SKM-1 treated with dmso at 0.1 percent for 144 hours (cell line): ENCODE results near the gene ATP5MK.
"Not testable (repeated sequence)": the region's sequence is repeated elsewhere in the genome, so short reads cannot be mapped to it uniquely, and the experiment has no call there.

Experiments
- DNase-seq: peaks from one replicate; lab custom pipeline; 2025; ENCODE audit not compliant: unreplicated experiment; lab: John Stamatoyannopoulos, UW

The ATP5MK gene

GRCh38 chr10:103397191-103397825, 1.0 kb upstream of the ATP5MK start:
- no peak for DNase-seq

GRCh38 chr10:103396789-103397087, 463 bp upstream of the ATP5MK start:
- no peak for DNase-seq

GRCh38 chr10:103395754-103396066, 565 bp downstream of the ATP5MK start:
- no peak for DNase-seq

GRCh38 chr10:103394180-103394579, 2.1 kb downstream of the ATP5MK start:
- no peak for DNase-seq

- DNase-seq: no peak
Observed at GRCh38 chr10:103382769-103383168, 13.5 kb downstream of the ATP5MK start.

- no peak for DNase-seq
Observed at GRCh38 chr10:103374263-103374662, 22.0 kb downstream of the ATP5MK start.

GRCh38 chr10:103373544-103373943, 22.7 kb downstream of the ATP5MK start:
- DNase-seq: no peak

GRCh38 chr10:103367782-103368518, 28.3 kb downstream of the ATP5MK start, which contains the start of gene TAF5:
TSS of gene TAF5 (plus strand) at chr10:103367976. CDS start at chr10:103367990, 14 bp downstream.
- peak; percentile 99 for DNase-seq

- DNase-seq: no peak
Observed at GRCh38 chr10:103367379-103367781, 28.9 kb downstream of the ATP5MK start.

- DNase-seq: not testable (repeated sequence)
Observed at GRCh38 chr10:103360791-103361190, 35.5 kb downstream of the ATP5MK start.

GRCh38 chr10:103359493-103359892, 36.8 kb downstream of the ATP5MK start:
- DNase-seq: not testable (repeated sequence)

- DNase-seq: no peak
Observed at GRCh38 chr10:103355906-103356599, 40.2 kb downstream of the ATP5MK start.

GRCh38 chr10:103354567-103354966, 41.7 kb downstream of the ATP5MK start:
- not testable (repeated sequence) for DNase-seq

GRCh38 chr10:103353281-103353680, 43.0 kb downstream of the ATP5MK start:
- no peak for DNase-seq

- peak; percentile 72 for DNase-seq
Observed at GRCh38 chr10:103350517-103351260, 45.6 kb downstream of the ATP5MK start, which contains the start of gene PCGF6. TSS of gene PCGF6 (minus strand) at chr10:103351140. CDS start at chr10:103351066, 74 bp downstream.

- no peak for DNase-seq
Observed at GRCh38 chr10:103350175-103350516, 46.1 kb downstream of the ATP5MK start.
